Measurements from ENCODE around the gene UBQLNL.

GRCh38 chr11:5527716-5528115 is 11.2 kb upstream of the UBQLNL start:
- TF ChIP-seq FOXP2 (optimal IDR thresholded peaks at IDR 0.05; ENCODE audit: borderline replicate concordance, extremely low read depth, extremely low read length, insufficient read depth): no peak
- TF ChIP-seq POLR2AphosphoS5 (IDR thresholded peaks at IDR 0.05; ENCODE audit: low read depth, low read length): no peak
- TF ChIP-seq TAF1 (IDR thresholded peaks at IDR 0.05; ENCODE audit: borderline replicate concordance, insufficient read depth, low read length): no peak

All from PFSK-1 (cell line).